ENCODE measurements around the gene CABLES1. TPM values are rescaled to one million over a fixed set of nuclear protein-coding genes. Genes with fewer than 3 reads are reported as not detected.
A peak's percentile ranks its signal among the peaks of the same experiment; 100 is the strongest.

The CABLES1 gene
- total RNA-seq, 1 experiment from 2014 or later, result 11.8 TPM

DNA sequence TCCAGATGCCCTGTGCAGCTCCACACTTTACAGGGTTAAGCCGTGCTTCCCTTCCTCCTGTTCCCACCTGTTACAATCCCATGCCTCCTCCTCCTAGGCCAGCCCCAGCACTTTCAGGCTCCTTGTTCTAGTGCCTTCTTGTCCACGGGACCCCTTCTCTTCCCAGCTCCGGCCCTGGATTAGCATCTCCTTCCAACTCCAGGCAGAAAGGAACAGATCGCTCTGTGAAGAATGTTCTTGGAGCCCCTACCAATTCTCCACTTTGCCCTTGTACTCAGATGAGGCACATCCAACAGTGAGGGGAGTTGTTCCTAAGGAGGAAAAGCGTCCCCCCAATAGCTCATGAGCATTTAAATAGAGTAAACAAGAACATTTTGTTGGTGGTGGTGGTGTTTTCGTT lies 72.7 kb downstream of the CABLES1 start:
- no peak for TF ChIP-seq EZH2 (IDR thresholded peaks at IDR 0.05; ENCODE audit: low read depth)
- TF ChIP-seq CTCF (conservative IDR thresholded peaks at IDR 0.05), result no peak
- Histone ChIP-seq H3K4me2 (no peak overlapping the region), H3K27ac (no peak overlapping the region), H3K9me2 (ENCODE audit: insufficient read depth) (no peaks in the 10 kb centered on the region), H2AFZ (no peak overlapping the region), H3K27me3 (ENCODE audit: insufficient read depth, low read depth) (no peaks in the 10 kb centered on the region), H3F3A (ENCODE audit: insufficient read depth, low read depth) (no peaks in the 10 kb centered on the region), H4K20me1 (ENCODE audit: insufficient read depth) (no peaks in the 10 kb centered on the region), H3K36me3 (ENCODE audit: low read depth) (no peaks in the 10 kb centered on the region), H3K9me3 (ENCODE audit: insufficient read depth, low read depth) (no peaks in the 10 kb centered on the region), H3K4me3 (no peak overlapping the region), H3K4me1 (replicated peaks; ENCODE audit: insufficient read depth) (no peaks in the 10 kb centered on the region), H3K79me2 (ENCODE audit: low read depth) (no peaks in the 10 kb centered on the region)
- no TSS peak for BruUV-seq (replicated peaks)
- CTCF ChIA-PET, result no interaction called here
- DNase-seq, result no peak
- POLR2A ChIA-PET (ENCODE audit: unreplicated experiment), result no interaction called here
- intact Hi-C loops (cut with micrococcal nuclease; ENCODE audit: unreplicated experiment), result no loop called here

DNA sequence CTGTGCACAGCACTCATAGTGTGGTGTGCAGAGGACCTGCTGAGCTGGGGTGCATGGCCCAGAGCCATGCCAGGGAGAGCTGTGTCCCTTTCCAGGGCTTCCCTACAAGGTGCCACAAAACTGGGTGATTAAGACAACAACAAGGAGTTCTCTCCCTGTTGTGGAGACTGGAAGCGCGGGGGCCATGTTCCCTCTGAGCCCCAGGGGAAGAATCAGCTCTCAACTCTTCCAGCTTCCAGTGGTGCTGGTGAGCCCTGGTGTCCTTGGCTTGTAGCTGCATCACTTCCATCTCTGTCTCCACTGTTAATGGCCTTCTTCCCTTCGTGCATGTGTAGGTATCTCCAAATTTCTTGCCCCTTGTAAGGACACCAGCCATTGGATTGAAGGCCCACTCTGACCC lies 73.3 kb downstream of the CABLES1 start:
- DNase-seq, result no peak
- BruUV-seq (replicated peaks), result no TSS peak
- ChIA-PET POLR2A (ENCODE audit: unreplicated experiment) (no interaction called here), CTCF (no interaction called here)
- H3K4me1 ChIP-seq (replicated peaks; ENCODE audit: insufficient read depth), result no peaks in the 10 kb centered on the region
- no peaks in the 10 kb centered on the region for H3K9me2 ChIP-seq (ENCODE audit: insufficient read depth)
- H3K27me3 ChIP-seq (ENCODE audit: insufficient read depth, low read depth), result no peaks in the 10 kb centered on the region
- no peak for TF ChIP-seq CTCF (conservative IDR thresholded peaks at IDR 0.05)
- TF ChIP-seq EZH2 (IDR thresholded peaks at IDR 0.05; ENCODE audit: low read depth), result no peak
- H3K4me2 ChIP-seq, result no peak overlapping the region
- no peak overlapping the region for H2AFZ ChIP-seq
- H3K4me3 ChIP-seq, result no peak overlapping the region
- H3K9me3 ChIP-seq (ENCODE audit: insufficient read depth, low read depth), result no peaks in the 10 kb centered on the region
- H3F3A ChIP-seq (ENCODE audit: insufficient read depth, low read depth), result no peaks in the 10 kb centered on the region
- no peaks in the 10 kb centered on the region for H4K20me1 ChIP-seq (ENCODE audit: insufficient read depth)
- intact Hi-C loops (cut with micrococcal nuclease; ENCODE audit: unreplicated experiment), result no loop called here
- no peak overlapping the region for H3K27ac ChIP-seq
- no peaks in the 10 kb centered on the region for H3K79me2 ChIP-seq (ENCODE audit: low read depth)
- no peaks in the 10 kb centered on the region for H3K36me3 ChIP-seq (ENCODE audit: low read depth)

DNA sequence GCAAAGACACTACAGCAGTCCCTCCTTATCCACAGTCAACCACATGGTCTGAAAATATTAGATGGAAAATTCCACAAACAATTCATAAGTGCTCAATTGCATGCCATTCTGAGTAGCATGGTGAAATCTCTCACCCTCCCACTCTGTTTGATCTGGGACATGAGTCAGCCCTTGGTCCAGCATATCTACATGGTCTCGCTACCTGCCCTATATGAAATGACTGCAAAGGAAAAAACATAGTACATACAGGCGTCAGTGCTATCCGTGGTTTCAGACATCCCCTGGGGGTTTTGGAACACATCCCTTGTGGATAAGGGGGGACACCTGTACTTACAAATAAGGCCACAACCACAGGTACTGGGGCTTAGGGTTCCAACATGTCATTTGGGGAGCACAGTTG lies 73.7 kb downstream of the CABLES1 start:
- H3K27me3 ChIP-seq (ENCODE audit: insufficient read depth, low read depth), result no peaks in the 10 kb centered on the region
- no peaks in the 10 kb centered on the region for H3K79me2 ChIP-seq (ENCODE audit: low read depth)
- ChIA-PET POLR2A (ENCODE audit: unreplicated experiment) (no interaction called here), CTCF (no interaction called here)
- H3K27ac ChIP-seq, result no peak overlapping the region
- no peaks in the 10 kb centered on the region for H4K20me1 ChIP-seq (ENCODE audit: insufficient read depth)
- H3K4me3 ChIP-seq, result no peak overlapping the region
- no peak overlapping the region for H3K4me2 ChIP-seq
- H3K9me2 ChIP-seq (ENCODE audit: insufficient read depth), result no peaks in the 10 kb centered on the region
- intact Hi-C loops (cut with micrococcal nuclease; ENCODE audit: unreplicated experiment), result no loop called here
- H3K9me3 ChIP-seq (ENCODE audit: insufficient read depth, low read depth), result no peaks in the 10 kb centered on the region
- DNase-seq, result peak in 1 of 2 experiments; percentile 51
- H2AFZ ChIP-seq, result no peak overlapping the region
- H3K36me3 ChIP-seq (ENCODE audit: low read depth), result no peaks in the 10 kb centered on the region
- BruUV-seq (replicated peaks), result no TSS peak
- H3F3A ChIP-seq (ENCODE audit: insufficient read depth, low read depth), result no peaks in the 10 kb centered on the region
- no peak for TF ChIP-seq EZH2 (IDR thresholded peaks at IDR 0.05; ENCODE audit: low read depth)
- TF ChIP-seq CTCF (conservative IDR thresholded peaks at IDR 0.05), result no peak
- no peaks in the 10 kb centered on the region for H3K4me1 ChIP-seq (replicated peaks; ENCODE audit: insufficient read depth)
